Medulla oblongata (tissue), 1 donor: ENCODE results near the gene HIP1R.
A peak's percentile ranks its signal among the peaks of the same experiment; 100 is the strongest.
"Not testable (repeated sequence)": the region's sequence is repeated elsewhere in the genome, so short reads cannot be mapped to it uniquely, and the experiment has no call there.

Experiments
- DNase-seq: peaks from one replicate; pipeline ENCODE4 v3.0.0-alpha.2; 2015; ENCODE audit errors: extremely low spot score

Gene HIP1R

DNA sequence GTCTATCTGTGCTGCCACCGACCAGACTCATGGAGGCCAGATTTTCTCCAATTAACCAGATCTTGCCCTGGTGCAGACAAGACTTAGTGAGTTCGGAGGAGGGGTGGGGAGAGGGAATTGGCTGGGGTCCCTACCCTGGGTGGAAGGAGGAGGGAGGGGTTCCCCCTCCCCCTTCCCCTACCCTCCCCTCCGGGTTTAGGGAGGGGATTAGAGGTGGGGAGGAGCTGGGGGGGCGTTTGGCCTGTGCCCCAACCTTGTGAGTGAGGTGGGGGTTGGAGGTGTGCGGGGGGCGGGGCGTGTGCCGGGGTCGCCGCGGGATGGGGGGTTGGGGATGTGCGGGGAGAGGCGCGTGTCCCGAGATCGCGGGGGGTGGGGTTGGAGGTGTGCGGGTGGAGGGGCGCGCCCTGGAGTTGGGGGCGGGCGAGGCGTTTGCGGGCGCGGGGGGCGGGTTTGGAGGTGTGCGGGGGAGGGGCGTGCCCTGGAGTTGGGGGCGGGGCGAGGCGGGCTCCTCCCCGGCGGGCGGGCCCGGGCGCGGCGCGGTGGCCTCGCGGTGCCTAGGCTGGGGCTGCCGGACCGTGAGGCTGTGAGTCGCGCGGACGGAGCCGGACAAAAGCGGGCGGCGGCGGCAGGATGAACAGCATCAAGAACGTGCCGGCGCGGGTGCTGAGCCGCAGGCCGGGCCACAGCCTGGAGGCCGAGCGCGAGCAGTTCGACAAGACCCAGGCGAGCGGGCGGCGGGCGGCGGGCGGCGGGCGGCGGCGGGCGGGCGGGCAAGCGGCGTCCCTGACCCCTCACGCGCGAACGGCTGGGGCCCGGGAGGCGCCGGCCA, at the start of gene HIP1R:
HIP1R (plus strand) TSS at position 537 of the 829 bp plus-strand sequence; CDS start at position 631, 94 bp downstream.
- peak; percentile 60 for DNase-seq

GRCh38 chr12:122785503-122785902, 49.8 kb upstream of the HIP1R start:
- no peak for DNase-seq

DNA sequence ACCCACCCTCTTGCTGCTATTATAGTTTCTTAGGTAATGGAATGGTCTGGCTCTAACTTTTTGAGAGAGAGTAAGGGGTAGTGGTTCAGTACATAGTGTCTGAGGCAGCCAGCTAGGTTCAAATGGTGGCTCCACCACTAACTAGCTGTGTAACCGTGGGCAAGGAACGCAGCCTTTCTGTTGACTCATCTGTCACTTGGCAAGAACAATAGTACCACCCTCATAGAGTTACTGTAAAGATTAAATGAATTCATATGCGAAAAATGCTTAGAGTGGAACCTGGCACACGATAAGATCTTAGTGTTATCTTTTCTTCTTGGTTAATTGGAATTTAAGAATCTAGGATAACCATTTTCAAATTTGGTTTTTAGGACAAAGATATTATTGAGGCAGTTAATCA, 46.9 kb upstream of the HIP1R start:
- no peak for DNase-seq

GRCh38 chr12:122789637-122790036, 45.6 kb upstream of the HIP1R start:
- no peak for DNase-seq

- no peak for DNase-seq
Observed at GRCh38 chr12:122790393-122791075, 44.7 kb upstream of the HIP1R start.

- DNase-seq = peak; percentile 70
Observed at GRCh38 chr12:122793685-122794106, 41.6 kb upstream of the HIP1R start.

DNA sequence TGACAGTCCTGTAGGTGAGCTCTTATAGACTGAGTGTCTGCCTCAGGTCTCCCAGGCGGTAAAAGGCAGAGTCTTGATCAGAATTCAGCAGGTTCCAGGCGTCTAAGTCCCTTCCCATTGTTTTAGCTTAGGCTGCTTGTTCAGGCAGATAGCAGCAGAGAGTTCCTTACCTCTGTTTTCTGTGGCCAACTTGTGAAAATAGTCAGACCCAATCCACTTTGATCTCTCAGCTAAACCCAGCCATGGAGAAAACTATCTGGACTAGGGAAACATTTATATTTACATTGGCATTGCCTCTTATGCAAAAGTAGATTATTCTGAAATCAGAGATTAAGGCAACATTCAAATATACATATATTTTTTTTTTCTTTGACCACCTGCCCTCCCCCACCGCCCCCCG, 39.5 kb upstream of the HIP1R start:
- DNase-seq = no peak

- no peak for DNase-seq
Observed at GRCh38 chr12:122799641-122800243, 35.5 kb upstream of the HIP1R start.

- no peak for DNase-seq
Observed at GRCh38 chr12:122803937-122804336, 31.3 kb upstream of the HIP1R start.

DNA sequence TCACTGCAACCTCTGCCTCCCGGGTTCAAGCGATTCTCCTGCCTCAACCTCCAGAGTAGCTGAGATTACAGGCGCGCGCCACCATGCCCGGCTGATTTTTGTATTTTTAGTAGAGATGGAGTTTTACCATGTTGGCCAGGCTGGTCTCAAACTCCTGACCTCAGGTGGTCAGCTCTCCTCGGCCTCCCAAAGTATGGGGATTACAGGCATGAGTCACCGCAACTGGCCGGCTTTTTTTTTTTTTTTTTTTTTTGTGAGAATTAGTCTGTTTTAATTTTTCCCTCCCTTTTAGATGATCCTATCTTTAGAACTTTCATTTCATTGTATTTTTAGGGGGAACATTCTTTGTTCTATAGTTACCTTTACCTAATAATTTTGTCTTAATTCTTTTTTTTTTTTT, 30.3 kb upstream of the HIP1R start:
- DNase-seq = not testable (repeated sequence)

DNA sequence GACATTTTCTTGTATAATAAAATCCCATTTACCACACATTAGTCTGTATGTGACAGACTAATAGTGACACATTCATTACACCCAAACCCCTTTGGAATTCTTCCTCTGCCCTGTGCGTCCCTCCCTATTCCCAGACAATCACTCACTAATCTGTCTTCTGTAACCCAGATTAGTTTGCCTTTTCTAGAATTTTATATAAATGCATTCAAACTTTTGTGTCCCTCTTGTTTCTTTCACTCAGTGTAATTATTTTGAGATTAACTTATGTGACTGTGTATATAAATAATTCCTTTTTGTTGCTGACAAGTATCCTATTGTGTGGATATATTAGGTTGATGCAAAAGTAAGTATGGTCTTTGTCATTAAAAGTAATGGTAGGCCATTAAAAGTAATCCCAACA, 27.6 kb upstream of the HIP1R start:
- DNase-seq = no peak

GRCh38 chr12:122811777-122812176, 23.5 kb upstream of the HIP1R start:
- no peak for DNase-seq

DNA sequence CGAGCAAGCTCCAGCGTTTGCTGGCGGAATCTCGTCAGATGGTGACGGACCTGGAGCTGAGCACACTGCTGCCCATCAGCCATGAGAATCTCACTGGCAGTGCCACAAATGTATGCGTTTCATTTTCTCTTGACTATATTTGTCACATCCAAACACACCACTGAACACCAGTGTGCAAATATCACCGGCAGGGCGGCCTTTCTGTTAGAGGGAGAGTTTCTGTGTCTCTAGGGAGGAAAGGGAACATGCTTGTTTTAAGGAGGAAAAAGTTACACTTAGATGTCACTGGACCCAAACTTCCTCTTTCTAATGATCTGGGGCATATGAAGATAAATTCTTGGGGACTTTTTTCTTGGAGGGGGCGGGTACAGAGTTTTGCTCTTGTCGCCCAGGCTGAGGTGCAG, 21.9 kb upstream of the HIP1R start:
- no peak for DNase-seq

GRCh38 chr12:122819209-122819785, 16.0 kb upstream of the HIP1R start:
- no peak for DNase-seq

GRCh38 chr12:122820138-122820537, 15.1 kb upstream of the HIP1R start:
- DNase-seq = no peak

DNA sequence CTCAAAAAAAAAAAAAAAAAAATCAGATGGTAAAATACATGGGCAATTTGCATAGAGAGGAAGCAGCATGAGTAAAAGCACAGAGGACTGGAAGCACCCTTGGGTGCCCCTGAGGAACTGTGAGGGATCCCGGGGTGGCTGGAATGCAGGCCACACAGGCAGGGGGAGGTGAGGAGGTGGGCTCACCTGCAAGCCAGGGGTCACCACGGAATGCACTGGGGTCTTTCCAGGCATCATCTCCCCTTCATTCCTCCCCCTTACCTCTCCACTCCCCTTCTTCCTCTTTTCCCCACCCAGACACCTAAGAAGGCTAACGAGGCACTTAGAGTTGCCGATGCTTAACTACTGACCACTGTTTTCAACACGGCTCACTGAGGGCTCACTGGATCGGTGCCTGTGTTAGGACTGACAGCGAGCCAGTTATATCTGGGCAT, 14.4 kb upstream of the HIP1R start:
- DNase-seq = no peak

GRCh38 chr12:122823429-122823828, 11.8 kb upstream of the HIP1R start:
- no peak for DNase-seq

DNA sequence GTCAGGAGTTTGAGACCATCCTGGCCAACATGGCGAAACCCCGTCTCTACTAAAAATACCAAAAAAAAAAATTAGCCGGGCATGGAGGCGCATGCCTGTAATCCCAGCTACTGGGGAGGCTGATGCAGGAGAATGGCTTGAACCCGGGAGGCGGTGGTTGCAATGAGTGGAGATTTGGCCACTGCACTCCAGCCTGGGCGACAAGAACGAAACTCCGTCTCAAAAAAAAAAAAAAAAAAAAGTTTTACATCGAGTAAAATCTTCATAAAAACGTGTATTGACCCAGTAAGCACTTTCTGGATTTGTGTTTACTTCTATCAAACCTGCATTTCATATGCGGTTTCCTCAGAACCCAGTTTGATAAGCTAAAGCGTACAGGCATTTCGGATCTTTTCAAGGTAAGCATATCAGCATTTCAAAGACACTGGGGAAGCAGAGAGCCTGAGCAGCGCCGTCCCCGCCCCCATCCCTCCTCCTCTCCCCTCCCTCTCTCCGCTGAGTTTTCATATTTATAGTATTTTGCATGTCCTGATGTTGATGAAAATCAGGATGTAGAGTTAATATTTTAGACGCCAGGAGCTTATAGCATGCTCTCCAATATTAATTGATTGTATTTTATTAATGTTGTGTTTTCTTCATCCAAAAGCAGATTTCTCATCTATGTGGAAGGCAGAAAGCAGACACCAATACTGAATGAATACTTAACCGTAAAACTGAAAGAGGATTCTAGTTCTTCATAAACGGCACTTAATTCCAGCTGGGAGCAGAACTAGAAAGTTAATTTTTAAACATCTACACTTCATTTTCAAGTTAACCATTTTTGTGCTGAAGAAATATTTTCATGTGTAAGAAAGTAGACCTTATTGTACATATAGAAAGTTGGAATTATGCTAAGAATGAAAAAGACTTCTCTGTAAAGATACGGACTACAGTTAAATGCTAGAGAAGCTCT, 9.2 kb upstream of the HIP1R start:
- no peak for DNase-seq

DNA sequence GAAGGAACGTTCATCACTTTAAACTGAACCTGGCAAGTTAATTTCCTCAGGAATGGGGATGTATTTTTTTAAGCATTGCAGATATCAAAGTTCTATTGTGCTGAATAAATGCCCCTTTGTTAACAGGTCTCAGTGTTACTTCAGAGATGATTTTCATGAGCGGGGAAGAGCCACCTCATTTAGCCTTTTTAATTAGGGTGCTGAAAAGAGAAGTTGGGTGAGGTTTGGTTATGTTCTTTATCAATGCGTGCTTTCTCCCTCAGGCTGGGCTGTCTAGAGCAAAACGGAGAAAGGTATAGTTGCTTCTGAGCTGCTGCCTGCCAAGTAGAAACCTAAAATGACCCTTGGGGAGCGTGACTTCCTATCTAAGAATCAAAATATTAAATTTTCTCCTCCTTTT, 8.0 kb upstream of the HIP1R start:
- DNase-seq = no peak

DNA sequence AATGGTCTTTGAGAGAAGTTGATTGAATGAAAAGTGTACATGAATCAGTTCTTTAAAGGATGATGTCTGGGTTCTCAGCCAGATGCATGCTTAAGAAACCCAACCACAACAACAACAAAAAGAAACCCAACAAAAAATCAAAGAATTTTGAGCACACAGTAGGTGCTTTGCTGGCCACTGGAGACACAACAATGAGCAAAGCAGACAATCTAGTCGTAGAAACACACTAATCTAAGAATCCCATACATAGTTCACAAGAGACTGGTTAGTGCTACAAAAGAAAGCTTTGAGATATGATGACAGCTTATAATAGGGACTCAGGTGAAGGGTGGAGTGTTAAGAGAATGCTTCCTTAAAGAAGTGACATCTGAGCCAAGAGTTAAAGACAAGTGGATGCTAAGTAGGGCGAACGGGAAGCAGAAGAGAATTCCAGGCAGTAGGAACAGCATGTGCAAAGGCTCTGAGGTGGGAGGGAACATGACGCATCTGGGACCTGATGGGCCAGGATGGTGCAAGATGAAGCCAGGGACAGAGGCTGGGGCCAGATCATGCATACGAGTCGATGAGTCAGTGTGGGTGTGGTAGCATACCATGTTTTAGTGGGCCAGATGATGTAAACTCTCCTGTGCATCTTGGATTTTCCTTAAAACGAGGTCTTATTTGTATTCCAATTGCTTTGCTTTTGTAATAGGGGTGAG, 4.6 kb upstream of the HIP1R start:
- DNase-seq = no peak
